GM12878 (cell line): ENCODE data around the gene SBK2. TPM values are rescaled to one million over a fixed set of nuclear protein-coding genes. Genes with fewer than 3 reads are reported as not detected.
A peak's percentile ranks its signal among the peaks of the same experiment; 100 is the strongest.

Experiments
- ATAC-seq: fragments of 200-7000 bp; cut with Tn5 transposase; 3 replicates; pipeline ENCODE4 v1.9.1; 2020; ENCODE audit warnings: mild to moderate bottlenecking, moderate library complexity
- BruUV-seq: library from RNA; stranded (reverse); fragments of 400-500 nt; replicated peaks from 2 replicates; lab custom pipeline; 2021; lab: Mats Ljungman, UMichigan
- CTCF ChIA-PET: fragments of 300-600 bp; sonication (Branson Sonifier 250); formaldehyde crosslinking; extraction: SDS; loops from one replicate; lab custom pipeline; 2021; ENCODE audit warnings: inconsistent platforms; lab: Yijun Ruan, JAX
- POLR2A ChIA-PET: fragments of 350-600 bp; formaldehyde crosslinking; extraction: SDS; loops from one replicate; lab custom pipeline; 2021; ENCODE audit warnings: inconsistent platforms; lab: Charles Lee
- RAD21 ChIA-PET: fragments of 300-600 bp; sonication (Branson Sonifier 250); formaldehyde crosslinking; loops from one replicate; lab custom pipeline; 2023; ENCODE audit warnings: antibody characterized with exemption; ENCODE audit not compliant: unreplicated experiment; lab: Charles Lee
- SMC1A ChIA-PET: fragments of 300-600 bp; sonication (Branson Sonifier 250); formaldehyde crosslinking; loops from one replicate; lab custom pipeline; 2023; ENCODE audit not compliant: unreplicated experiment, uncharacterized antibody; lab: Charles Lee
- DNase-seq: peaks from one replicate; pipeline ENCODE4 v3.0.0-alpha.2; 2011; ENCODE audit warnings: low read depth, low spot score
- FAIRE-seq: peaks from 3 replicates; lab custom pipeline; 2011; peaks lifted over from hg19 to GRCh38; lab: Jason Lieb, UNC
- H2AFZ ChIP-seq: 2 replicates; pipeline ENCODE4 v1.6.0; 2011; ENCODE audit warnings: low read depth, low read length, control low read depth; ENCODE audit not compliant: control insufficient read depth
- H3K27ac ChIP-seq: 2 replicates; pipeline ENCODE4 v1.5.1; 2011; ENCODE audit warnings: control low read depth; ENCODE audit not compliant: control insufficient read depth, insufficient read depth
- H3K27me3 ChIP-seq, 2 experiments: replicated peaks in 1 of 2; 2 replicates each; pipeline versions ENCODE4 v1.6.0 to v1.6.1; 2011; ENCODE audit warnings: low read length in 1 of 2; ENCODE audit not compliant: control insufficient read depth in 2 of 2, insufficient read depth in 2 of 2
- H3K36me3 ChIP-seq, 2 experiments: 2 replicates each; pipeline ENCODE4 v1.5.1; 2011; ENCODE audit warnings: low read length in 1 of 2; ENCODE audit not compliant: control insufficient read depth in 2 of 2, insufficient read depth in 2 of 2
- H3K4me1 ChIP-seq: 2 replicates; pipeline ENCODE4 v1.6.1; 2011; ENCODE audit warnings: mild to moderate bottlenecking, low read length, moderate library complexity, mixed read lengths; ENCODE audit not compliant: control insufficient read depth, insufficient read depth
- H3K4me2 ChIP-seq: 2 replicates; pipeline ENCODE4 v1.6.0; 2011; ENCODE audit warnings: control low read depth; ENCODE audit not compliant: control insufficient read depth, insufficient read depth
- H3K4me3 ChIP-seq: fragments of 200-600 bp; sonication (generic); 2 replicates; pipeline ENCODE4 v1.5.1; 2016
- H3K79me2 ChIP-seq: 2 replicates; pipeline ENCODE4 v1.6.0; 2011; ENCODE audit warnings: low read length; ENCODE audit not compliant: control insufficient read depth, insufficient read depth
- H3K9ac ChIP-seq: 2 replicates; pipeline ENCODE4 v1.8.0; 2011; ENCODE audit warnings: low read length, control low read depth, mixed read lengths; ENCODE audit not compliant: control insufficient read depth, insufficient read depth
- H3K9me3 ChIP-seq: replicated peaks from 3 replicates; pipeline ENCODE4 v1.5.1; 2011; ENCODE audit warnings: mild to moderate bottlenecking, low read length; ENCODE audit not compliant: control insufficient read depth, insufficient read depth
- H4K20me1 ChIP-seq: 2 replicates; pipeline ENCODE4 v1.6.0; 2011; ENCODE audit not compliant: control insufficient read depth, insufficient read depth
- MYB ChIP-seq: fragments of 150-350 bp; IDR thresholded peaks from 2 replicates; pipeline ENCODE4 v1.6.1; 2014; ENCODE audit warnings: mild to moderate bottlenecking, low read depth, low read length, borderline replicate concordance
- NFIC ChIP-seq: IDR thresholded peaks from 2 replicates; pipeline ENCODE4 v1.6.1; 2012; ENCODE audit warnings: low read depth, mild to moderate bottlenecking, inconsistent platforms, low read length, moderate library complexity
- NR2C1 ChIP-seq: fragments of 450-650 bp; IDR thresholded peaks from 2 replicates; pipeline ENCODE4 v1.6.1; 2017; ENCODE audit warnings: antibody characterized with exemption, mild to moderate bottlenecking, moderate library complexity
- NR2F1 ChIP-seq: fragments of 450-650 bp; conservative IDR thresholded peaks from 2 replicates; pipeline ENCODE4 v1.6.1; 2017; ENCODE audit warnings: mild to moderate bottlenecking
- SIN3A ChIP-seq: IDR thresholded peaks from 2 replicates; pipeline ENCODE4 v1.6.1; 2012; ENCODE audit warnings: low read depth, low read length, improper control_type of control experiment
- ZBTB4 ChIP-seq: fragments of 450-650 bp; formaldehyde crosslinking; IDR thresholded peaks from 2 replicates; pipeline ENCODE4 v1.4.0; 2022; ENCODE audit warnings: mild to moderate bottlenecking, moderate library complexity
- WGBS: methylation state at CpG from one replicate; pipeline ENCODE4 v1.1.6; 2016; ENCODE audit warnings: low lambda C conversion rate; ENCODE audit not compliant: insufficient replicate concordance, insufficient coverage; ENCODE audit errors: missing lambda C conversion rate; 5-methylcytosine and 5-hydroxymethylcytosine counted together
- in situ Hi-C: fragments of 300-500 bp; cut with MboI; formaldehyde crosslinking; loops from 9 replicates; pipeline ENCODE4 v1.14.3; 2018; ENCODE audit warnings: mixed read lengths
- intact Hi-C: fragments of 100-400 bp; cut with micrococcal nuclease; formaldehyde crosslinking; loops from one replicate; pipeline ENCODE4 v1.14.2; 2022; ENCODE audit not compliant: unreplicated experiment
- polyA plus RNA-seq, 11 experiments: library from polyadenylated mRNA; depleted of rRNA in 4 of 11; unstranded in 6 of 11; stranded (reverse) in 5 of 11; fragments of >200 nt; fragmentation: Nextera tagmentation in 4 of 11; fragmentation: Illumina TruSeq in 1 of 11; extraction: Ambion mirVana in 4 of 11; extraction: Trizol in 1 of 11; gene quantifications; 1 replicate in 1 of 11; 2 replicates in 10 of 11; pipeline versions ENCODE4 v1.2.1 to v1.2.3, GENCODE V29; 2011 to 2016; ENCODE audit warnings: inconsistent platforms in 2 of 11, missing spikeins in 2 of 11, low read depth in 1 of 11
- total RNA-seq, 4 experiments: library from RNA; depleted of rRNA in 3 of 4; stranded (reverse); fragments of >200 nt in 3 of 4; fragmentation: Illumina TruSeq in 1 of 4; extraction: Trizol in 1 of 4; gene quantifications; 2 replicates each; pipeline versions ENCODE4 v1.2.1 to v1.2.3, GENCODE V29; 2013 to 2021

The SBK2 gene
- total and polyA plus RNA-seq, 10 of the 15 experiments (the other 5 are each of a cell fraction or from before 2014, with no cell fraction given) = not detected

GRCh38 chr19:55549500-55550320 lies 12.8 kb upstream of the SBK2 start:
- H2AFZ ChIP-seq = no peak overlapping the region
- intact Hi-C loops (no loop called here), in situ Hi-C loops (no loop called here)
- no TSS peak for BruUV-seq
- SMC1A ChIA-PET = no interaction called here
- TF ChIP-seq NR2C1 (no peak), SIN3A (no peak), MYB (no peak), NFIC (no peak), ZBTB4 (no peak), NR2F1 (0 out of 2 replicates have a peak, but pooled peaks have one; percentile 43)
- FAIRE-seq = no peak
- no peak overlapping the region for H3K4me2 ChIP-seq
- RAD21 ChIA-PET = no interaction called here
- no peak for DNase-seq
- no peak overlapping the region for H3K4me3 ChIP-seq
- H4K20me1 ChIP-seq = no peaks in the 10 kb centered on the region
- peaks cover 1 to 7% of the 10 kb centered on the region in 2 experiments; a peak in 3 of 4 replicates for H3K27me3 ChIP-seq
- POLR2A ChIA-PET = no interaction called here
- no peaks in the 10 kb centered on the region for H3K36me3 ChIP-seq
- WGBS = 4% methylated on average over 36 of the region's 36 CpGs
- H3K27ac ChIP-seq = no peak overlapping the region
- CTCF ChIA-PET = interaction anchor here (0.6 to 0.9 kb wide), 2 partner anchors 25 to 82 kb away, joined by 3 read pairs; no protein-coding TSS in a partner anchor
- peak; percentile 48 for ATAC-seq
- H3K79me2 ChIP-seq = no peaks in the 10 kb centered on the region
- H3K4me1 ChIP-seq = no peaks in the 10 kb centered on the region
- H3K9ac ChIP-seq = no peak overlapping the region
- no peaks in the 10 kb centered on the region for H3K9me3 ChIP-seq
